GOT3 (cell line): ENCODE measurements around the gene BBS4.
A peak's percentile ranks its signal among the peaks of the same experiment; 100 is the strongest.

Source experiments
- DNase-seq: peaks from one replicate; lab custom pipeline; 2025; ENCODE audit warnings: mixed read lengths; lab: John Stamatoyannopoulos, UW

BBS4 gene

DNA sequence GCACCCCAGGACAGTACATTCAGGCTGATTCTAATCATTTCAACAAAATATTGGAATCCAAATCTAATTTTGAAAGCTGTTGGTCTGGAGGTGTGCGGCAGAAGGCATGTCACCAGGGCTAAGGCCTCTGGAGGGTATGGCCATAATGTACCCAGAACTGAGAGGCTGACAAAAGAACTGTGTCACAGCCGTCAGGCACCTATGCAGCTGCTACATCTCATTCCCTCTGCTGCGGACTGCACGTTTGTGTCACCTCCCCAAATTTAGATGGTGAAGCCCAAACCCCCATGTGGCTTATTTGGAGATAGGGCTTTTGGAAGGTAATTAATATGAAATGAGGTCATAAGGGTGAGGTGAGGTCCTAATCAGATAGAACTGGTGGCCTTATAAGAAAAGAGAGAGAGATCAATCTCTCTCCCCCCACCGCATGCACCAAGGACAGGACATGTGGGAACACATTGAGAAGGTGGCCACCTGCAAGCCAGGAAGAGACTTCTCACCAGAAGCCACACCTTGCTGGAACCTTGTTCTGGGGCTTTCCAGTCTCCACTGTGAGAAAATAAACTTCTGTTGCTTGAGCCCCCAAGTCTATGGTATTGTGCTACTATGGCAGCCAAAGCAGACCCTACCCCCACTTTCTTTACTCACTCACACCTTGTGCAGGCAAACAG is 74.7 kb downstream of the BBS4 start:
- DNase-seq = no peak

DNA sequence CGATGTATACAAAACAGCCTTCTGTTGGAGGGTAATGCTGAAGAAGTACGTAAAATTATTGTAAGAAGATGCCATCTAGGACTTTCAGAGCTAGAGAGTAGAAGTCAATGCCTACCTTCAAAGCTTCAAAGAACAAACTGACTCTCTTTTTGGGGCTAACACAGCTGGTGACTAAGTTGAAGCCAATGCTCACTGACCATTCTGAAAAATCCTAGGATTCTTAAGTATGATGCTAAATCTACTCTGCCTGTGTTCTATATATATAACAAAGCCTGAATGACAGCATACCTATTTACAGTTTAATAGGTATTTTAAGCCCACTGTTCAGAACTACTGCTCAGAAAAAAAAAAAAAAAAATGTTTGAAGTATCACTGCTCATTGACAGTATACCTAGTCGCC is 78.6 kb downstream of the BBS4 start:
- DNase-seq = no peak

- DNase-seq = no peak
These were observed 80.0 kb downstream of the BBS4 start for GRCh38 chr15:72766025-72766424.

DNA sequence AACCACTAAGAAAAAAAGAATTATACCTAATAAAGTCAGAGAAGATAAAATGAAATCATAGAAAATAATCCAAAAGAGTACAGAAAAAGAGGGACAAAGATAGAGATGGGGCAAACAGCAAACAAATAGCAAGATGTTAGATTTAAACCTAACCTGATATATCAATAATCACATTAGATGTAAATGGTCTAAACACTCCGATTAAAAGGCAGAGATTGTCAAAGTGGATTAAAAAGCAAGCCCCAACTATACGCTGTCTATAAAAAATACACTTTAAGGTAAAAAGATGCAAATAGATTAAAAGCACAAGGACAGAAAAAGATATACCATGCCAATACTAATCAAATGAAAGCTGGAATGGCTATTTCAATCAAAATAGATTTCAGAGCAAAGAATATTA is 80.8 kb downstream of the BBS4 start:
- DNase-seq = no peak

DNA sequence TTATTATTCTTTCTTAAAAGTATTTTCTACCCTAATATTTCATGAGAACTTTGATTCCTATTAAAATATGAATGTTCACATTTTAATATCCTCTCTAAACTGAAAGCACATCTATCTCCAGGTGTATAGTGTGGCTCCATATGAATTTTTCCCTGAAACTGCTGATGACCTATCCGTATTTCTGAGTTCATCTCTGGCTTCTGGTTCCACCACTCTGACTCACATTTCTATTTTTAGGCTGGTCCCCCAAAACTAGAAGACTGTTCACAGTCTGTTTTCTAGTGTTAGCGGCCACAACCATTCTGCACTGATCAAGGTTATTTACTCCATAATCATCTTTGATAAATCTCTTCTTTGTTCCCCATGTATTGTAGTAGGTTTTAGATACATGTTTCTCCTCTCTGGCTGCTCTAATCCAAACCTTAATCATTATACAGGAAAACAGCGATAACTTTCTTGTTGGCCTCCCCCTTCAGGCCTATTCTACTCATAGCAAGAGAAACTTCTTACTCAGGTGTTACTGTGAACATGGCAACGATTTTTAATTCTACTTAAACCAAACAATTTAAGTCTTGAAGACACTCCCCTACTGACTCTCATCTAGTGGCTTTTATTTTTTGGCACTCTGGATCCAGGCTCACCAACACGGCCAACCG is 84.8 kb downstream of the BBS4 start:
- no peak for DNase-seq

DNA sequence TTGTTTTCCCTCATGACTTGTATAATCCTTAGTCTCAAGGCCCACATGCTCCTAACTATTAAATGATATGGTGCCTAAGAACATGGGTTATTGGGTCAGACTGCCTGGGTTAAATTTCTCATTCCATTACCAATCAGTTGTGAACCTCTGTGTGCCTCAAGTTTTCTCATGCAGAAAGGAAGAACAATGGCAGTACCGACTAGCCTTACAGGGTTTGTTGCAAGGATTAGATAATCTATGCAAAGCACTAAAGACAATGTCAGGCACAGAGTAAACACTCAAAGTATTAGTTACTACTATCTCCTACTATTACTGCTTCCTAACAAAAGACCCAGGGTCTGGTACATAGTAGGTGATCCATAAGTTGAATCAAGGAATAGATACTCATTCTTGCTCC is 85.3 kb downstream of the BBS4 start:
- DNase-seq = no peak

DNA sequence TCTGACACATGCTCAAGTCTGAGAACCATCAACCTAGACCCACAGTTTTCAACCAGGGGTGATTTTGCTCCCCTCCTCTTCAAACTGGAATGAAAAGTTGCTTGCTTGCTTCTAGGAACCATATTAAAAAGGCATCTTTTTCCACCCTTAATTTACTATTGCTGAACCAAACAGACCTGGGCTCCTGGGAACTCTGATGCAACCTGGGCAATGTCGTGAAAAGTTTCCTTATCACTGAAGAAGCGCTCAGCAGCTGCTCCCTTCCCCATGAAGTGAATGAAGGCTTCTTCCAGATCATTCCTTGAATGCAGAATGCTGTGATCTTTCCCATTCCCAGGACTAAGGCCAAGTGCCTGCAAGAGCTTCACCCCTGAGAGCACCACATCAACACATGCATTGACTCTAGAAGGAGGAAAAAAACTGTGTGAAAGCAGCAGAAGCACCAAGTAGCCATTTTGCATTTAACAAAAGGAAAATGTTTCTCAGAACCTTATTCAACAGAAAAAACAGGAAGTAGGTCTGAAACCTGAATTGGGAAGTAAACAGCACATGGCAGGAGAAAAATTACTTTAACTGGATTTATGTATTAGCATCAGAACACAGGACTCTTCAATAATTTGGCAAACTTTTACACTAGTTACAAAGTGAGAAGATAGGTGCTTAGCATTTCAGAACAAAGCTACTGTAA is 88.8 kb downstream of the BBS4 start:
- DNase-seq = no peak

DNA sequence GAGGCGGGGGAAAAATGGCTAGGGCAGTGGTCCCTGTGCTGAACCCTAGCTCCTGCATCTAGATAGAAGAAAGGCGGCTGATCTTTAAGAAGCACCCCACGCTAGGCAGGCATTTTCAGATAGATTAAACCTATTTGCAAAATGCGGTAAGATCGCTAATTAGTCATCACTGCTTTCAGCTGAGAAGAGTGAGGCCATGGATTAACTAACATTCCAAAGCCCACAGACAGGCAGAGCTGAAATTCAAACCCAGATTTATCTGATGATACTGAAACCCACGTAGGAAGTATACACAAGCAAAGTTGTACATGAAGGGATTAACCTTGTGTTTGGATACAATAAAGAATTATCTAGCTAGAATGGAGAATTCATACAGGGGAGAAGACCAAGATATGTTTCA is 92.8 kb downstream of the BBS4 start:
- no peak for DNase-seq

GRCh38 chr15:72781631-72782030 is 95.6 kb downstream of the BBS4 start:
- DNase-seq = no peak

GRCh38 chr15:72782274-72783003 is 96.4 kb downstream of the BBS4 start:
- no peak for DNase-seq

DNA sequence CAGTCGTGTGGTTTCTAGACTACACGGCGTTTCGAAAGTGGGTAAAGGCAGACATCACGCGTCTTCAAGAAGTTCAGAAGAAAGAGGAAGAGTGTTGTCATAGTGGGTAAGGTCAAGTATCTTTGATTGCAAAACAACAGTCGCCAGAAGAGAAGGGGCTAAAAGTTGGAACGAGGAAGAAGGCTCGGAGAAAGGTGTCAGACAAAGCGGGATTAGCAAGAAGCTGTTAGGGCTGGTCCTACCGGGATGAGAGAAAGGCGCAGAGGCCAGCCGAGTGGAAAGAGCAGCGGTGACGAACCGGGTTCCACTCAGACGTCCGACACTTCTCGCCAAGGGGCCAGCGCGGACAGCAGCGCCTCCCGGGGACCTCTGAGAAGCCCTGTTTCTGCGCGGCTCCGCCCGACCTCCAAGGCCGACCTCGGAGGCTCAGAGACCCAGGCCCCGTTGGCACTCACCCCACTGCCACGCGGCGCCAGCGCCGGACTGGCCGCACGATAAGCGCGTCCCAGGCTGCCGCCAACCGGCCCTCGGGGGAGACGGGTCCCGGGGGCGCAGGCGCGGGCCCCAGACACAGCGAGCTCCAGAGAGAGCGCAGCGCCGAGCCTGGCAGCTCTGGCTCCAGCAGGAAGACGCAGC is 97.1 kb downstream of the BBS4 start:
- DNase-seq = no peak

GRCh38 chr15:72783640-72784455 is 97.8 kb downstream of the BBS4 start, which contains the start of gene ADPGK:
Gene ADPGK (minus strand): TSS chr15:72783758. CDS start chr15:72783691, 67 bp downstream.
- peak; percentile 88 for DNase-seq

DNA sequence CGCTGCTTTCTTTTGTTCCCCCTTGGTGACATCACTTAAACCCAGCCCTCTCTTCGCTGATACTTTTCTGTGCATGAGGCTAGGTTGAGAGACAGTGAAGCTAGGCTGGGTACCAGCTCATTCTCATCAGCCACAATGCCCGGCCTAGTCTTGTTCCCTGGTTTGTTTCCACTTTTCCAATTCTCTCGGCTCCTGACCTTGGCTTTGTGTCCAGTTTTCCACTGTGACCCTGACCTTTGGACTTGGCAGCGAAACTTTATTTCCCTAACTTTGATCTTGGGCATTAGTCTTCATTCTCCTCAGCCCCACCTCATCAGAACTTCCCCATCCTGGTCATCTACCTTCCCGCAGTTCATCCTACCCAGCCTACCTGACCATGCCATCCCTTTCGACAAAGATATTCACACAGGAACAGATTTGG is 98.5 kb downstream of the BBS4 start:
- no peak for DNase-seq

DNA sequence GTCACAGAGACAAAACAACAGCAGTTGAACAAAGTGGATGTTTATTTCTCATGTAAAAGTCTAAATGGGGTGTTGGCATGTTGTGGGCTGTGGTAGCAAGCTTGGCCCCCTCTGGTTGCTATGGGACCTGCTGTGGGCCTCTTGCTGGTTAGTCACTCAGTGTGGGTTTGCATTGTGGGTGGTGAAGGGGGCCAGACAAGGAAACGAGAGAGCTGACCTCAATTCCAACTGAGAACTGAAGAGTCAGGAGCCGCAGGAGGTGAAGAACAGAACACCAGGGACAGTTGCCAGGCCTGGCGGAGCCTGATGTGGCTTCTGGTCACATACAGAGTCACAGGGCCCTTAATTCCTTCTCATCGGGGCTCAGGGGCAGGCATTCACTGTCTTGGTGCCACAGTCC is 99.4 kb downstream of the BBS4 start:
- DNase-seq = peak; percentile 43

DNA sequence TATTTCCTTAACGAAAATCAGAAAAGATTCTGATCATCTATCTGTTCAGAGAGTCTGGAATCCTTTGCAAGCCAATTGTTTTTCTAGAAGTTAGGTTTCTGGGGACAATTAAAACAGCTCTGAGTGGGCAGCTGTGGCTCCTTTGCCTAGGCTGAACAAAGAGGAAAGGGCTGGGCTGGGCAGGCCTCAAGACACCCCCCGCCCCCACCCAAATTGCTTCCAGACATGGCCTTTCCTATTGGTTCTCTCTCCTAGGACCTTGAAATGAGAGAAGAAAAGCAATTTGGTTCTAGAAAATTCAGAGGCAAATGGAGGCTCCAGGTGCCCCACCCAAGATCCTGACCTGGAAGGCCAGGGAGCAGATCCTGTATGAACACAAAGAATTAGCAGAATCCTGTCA is 99.8 kb downstream of the BBS4 start:
- no peak for DNase-seq

- DNase-seq = no peak
These were observed 100.2 kb downstream of the BBS4 start for GRCh38 chr15:72786242-72786641.

GRCh38 chr15:72786676-72787345 is 100.8 kb downstream of the BBS4 start:
- DNase-seq = no peak

- DNase-seq = no peak
These were observed 101.5 kb downstream of the BBS4 start for GRCh38 chr15:72787526-72787925.
